Endothelial cell of umbilical vein (primary cell): ENCODE results near the gene B4GALT5. TPM values are rescaled to one million over a fixed set of nuclear protein-coding genes. Genes with fewer than 3 reads are reported as not detected.
"Not testable (repeated sequence)": the region's sequence is repeated elsewhere in the genome, so short reads cannot be mapped to it uniquely, and the experiment has no call there.

Experiments used
- BruUV-seq: library from RNA; stranded (reverse); fragments of 400-500 nt; replicated peaks from 2 replicates; lab custom pipeline; 2021; lab: Mats Ljungman, UMichigan
- CTCF ChIA-PET: fragments of 300-600, 350-600 bp; sonication (Branson Sonifier 250); formaldehyde crosslinking; loops from one replicate; lab custom pipeline; 2021; ENCODE audit warnings: antibody characterized with exemption, inconsistent platforms; lab: Charles Lee
- POLR2A ChIA-PET: fragments of 300-600, 350-600 bp; sonication (Branson Sonifier 250); formaldehyde crosslinking; loops from one replicate; lab custom pipeline; 2021; ENCODE audit warnings: antibody characterized with exemption, inconsistent platforms; lab: Charles Lee
- DNase-seq: peaks from one replicate; pipeline ENCODE4 v3.0.0-alpha.2; 2011; ENCODE audit warnings: low read depth, low spot score
- FAIRE-seq: peaks from 2 replicates; lab custom pipeline; 2011; peaks lifted over from hg19 to GRCh38; lab: Jason Lieb, UNC
- H2AFZ ChIP-seq: 2 replicates; pipeline ENCODE4 v1.6.0; 2012; ENCODE audit warnings: low read depth, low read length, control low read depth, inconsistent platforms
- H3K27ac ChIP-seq: 2 replicates; pipeline ENCODE4 v1.5.1; 2011; ENCODE audit warnings: low read depth, mild to moderate bottlenecking, control low read depth, low read length, moderate library complexity; ENCODE audit not compliant: insufficient read depth
- H3K27me3 ChIP-seq, 2 experiments: 2 replicates each; pipeline versions ENCODE4 v1.6.0 to v1.6.1; 2011; ENCODE audit warnings: low read length in 2 of 2, mixed read lengths in 1 of 2; ENCODE audit not compliant: control insufficient read depth in 2 of 2, insufficient read depth in 2 of 2
- H3K36me3 ChIP-seq, 2 experiments: 2 replicates in 1 of 2; 3 replicates in 1 of 2; pipeline ENCODE4 v1.5.1; 2011; ENCODE audit warnings: low read length in 2 of 2, mild to moderate bottlenecking in 1 of 2, moderate library complexity in 1 of 2; ENCODE audit not compliant: control insufficient read depth in 2 of 2, insufficient read depth in 2 of 2; ENCODE audit errors: extremely low read depth in 1 of 2
- H3K4me1 ChIP-seq: 3 replicates; pipeline ENCODE4 v1.5.1; 2011; ENCODE audit warnings: mild to moderate bottlenecking, low read length; ENCODE audit not compliant: control insufficient read depth, insufficient read depth; ENCODE audit errors: extremely low read depth
- H3K4me2 ChIP-seq: 2 replicates; pipeline ENCODE4 v1.6.1; 2011; ENCODE audit warnings: low read length, control low read depth, mixed read lengths; ENCODE audit not compliant: insufficient read depth
- H3K4me3 ChIP-seq, 3 experiments: fragments of 200-600 bp in 1 of 3; sonication (generic), shearing (Covaris generic) in 1 of 3; replicated peaks in 1 of 3; 2 replicates each; pipeline ENCODE4 v1.5.1; 2011 to 2016; ENCODE audit warnings: control low read depth in 3 of 3, low read length in 3 of 3, mild to moderate bottlenecking in 2 of 3, inconsistent platforms in 1 of 3, low read depth in 1 of 3, moderate library complexity in 1 of 3; ENCODE audit not compliant: insufficient read depth in 1 of 3
- H3K79me2 ChIP-seq: 2 replicates; pipeline ENCODE4 v1.6.0; 2012; ENCODE audit warnings: low read length, inconsistent platforms; ENCODE audit not compliant: control insufficient read depth, insufficient read depth
- H3K9ac ChIP-seq: replicated peaks from 2 replicates; pipeline ENCODE3; 2011; ENCODE audit warnings: low read length, control low read depth; ENCODE audit not compliant: insufficient read depth; ENCODE audit errors: extremely low read depth
- H3K9me1 ChIP-seq: replicated peaks from 3 replicates; pipeline ENCODE4 v1.6.0; 2011; ENCODE audit warnings: mild to moderate bottlenecking, low read length; ENCODE audit not compliant: control insufficient read depth, insufficient read depth; ENCODE audit errors: extremely low read depth
- H3K9me3 ChIP-seq: replicated peaks from 2 replicates; pipeline ENCODE4 v1.5.1; 2012; ENCODE audit warnings: low read length, inconsistent platforms; ENCODE audit not compliant: control insufficient read depth, insufficient read depth
- H4K20me1 ChIP-seq: replicated peaks from 2 replicates; pipeline ENCODE3; 2011; ENCODE audit warnings: mild to moderate bottlenecking, low read length; ENCODE audit not compliant: control insufficient read depth, insufficient read depth; ENCODE audit errors: extremely low read depth
- FOS ChIP-seq: IDR thresholded peaks from 2 replicates; pipeline ENCODE4 v1.6.1; 2011; ENCODE audit warnings: mild to moderate bottlenecking, low read length, moderate library complexity, borderline replicate concordance; ENCODE audit not compliant: insufficient read depth
- JUN ChIP-seq: IDR thresholded peaks from 2 replicates; pipeline ENCODE4 v1.6.1; 2011; ENCODE audit warnings: borderline replicate concordance, low read depth; ENCODE audit not compliant: insufficient read length, insufficient read depth
- MAX ChIP-seq: IDR thresholded peaks from 2 replicates; pipeline ENCODE4 v1.6.1; 2011; ENCODE audit not compliant: insufficient read depth, insufficient read length
- MYC ChIP-seq: IDR thresholded peaks from one replicate; pipeline ENCODE4 v1.6.1; 2011; ENCODE audit warnings: mild to moderate bottlenecking, low read depth, low read length
- POLR2A ChIP-seq: IDR thresholded peaks from 2 replicates; pipeline ENCODE4 v1.6.1; 2012; ENCODE audit warnings: low read depth, mild to moderate bottlenecking, control low read depth, low read length
- POLR2AphosphoS5 ChIP-seq: IDR thresholded peaks from 2 replicates; pipeline ENCODE4 v1.6.1; 2012; ENCODE audit warnings: low read depth, mild to moderate bottlenecking, control low read depth, low read length, moderate library complexity; ENCODE audit not compliant: insufficient read depth
- dilution Hi-C: fragments of 300-500 bp; cut with MboI; formaldehyde crosslinking; loops from one replicate; pipeline ENCODE4 v1.15.0; 2019; ENCODE audit warnings: low sequenced_read_pairs; ENCODE audit not compliant: extremely low pct_ligation_motif_present
- intact Hi-C: fragments of 100-400 bp; cut with micrococcal nuclease; formaldehyde crosslinking; loops from one replicate; pipeline ENCODE4 v1.10.0; 2022
- polyA plus RNA-seq, 4 experiments: library from polyadenylated mRNA; depleted of rRNA in 3 of 4; stranded (reverse) in 3 of 4; unstranded in 1 of 4; fragments of >200 nt; gene quantifications; 2 replicates each; pipeline versions ENCODE4 v1.2.1 to v1.2.3, GENCODE V29; 2011 to 2012; ENCODE audit warnings: missing spikeins in 1 of 4
- total RNA-seq: library from RNA; stranded (reverse); gene quantifications from 2 replicates; pipeline ENCODE4 v1.2.3, GENCODE V29; 2021

The B4GALT5 gene
- total and polyA plus RNA-seq, 2 donors (not counting 3 experiments of a cell fraction or from before 2014, with no cell fraction given) = 54.4 to 70.1 TPM

- dilution Hi-C loops = no loop called here
- TF ChIP-seq POLR2AphosphoS5 (no peak), POLR2A (no peak), JUN (no peak), FOS (no peak), MYC (no peak), MAX (no peak)
- Histone ChIP-seq H3K4me3 (no peak overlapping the region), H3K79me2 (no peaks in the 10 kb centered on the region), H3K27me3 (peaks cover 0 to 2% of the 10 kb centered on the region in 2 experiments), H3K27ac (no peak overlapping the region), H3K9me1 (no peaks in the 10 kb centered on the region), H3K9ac (no peak overlapping the region), H2AFZ (no peak overlapping the region), H3K4me2 (no peak overlapping the region), H3K9me3 (no peaks in the 10 kb centered on the region), H3K36me3 (no peaks in the 10 kb centered on the region), H3K4me1 (peaks cover 3% of the 10 kb centered on the region), H4K20me1 (no peaks in the 10 kb centered on the region)
- intact Hi-C loops = no loop called here
- DNase-seq (no peak), FAIRE-seq (no peak)
- no TSS peak for BruUV-seq
- ChIA-PET POLR2A (interaction anchor here (0.6 kb wide), 1 partner anchor 13 kb away, joined by 7 read pairs; no protein-coding TSS in a partner anchor), CTCF (interaction anchor here (1.0 to 1.8 kb wide), 3 partner anchors 23 to 221 kb away, joined by 3 to 5 read pairs (median 3); no protein-coding TSS in a partner anchor)
These were observed 49.5 kb upstream of the B4GALT5 start for GRCh38 chr20:49762940-49763766.

GRCh38 chr20:49761888-49762287, 48.2 kb upstream of the B4GALT5 start:
- DNase-seq, dilution Hi-C loops, H3K27ac ChIP-seq, H3K4me3 ChIP-seq, H3K4me2 ChIP-seq, H3K4me1 ChIP-seq, H3K9me1 ChIP-seq, H3K9me3 ChIP-seq, POLR2A ChIA-PET, intact Hi-C loops, FAIRE-seq, H3K27me3 ChIP-seq, H3K36me3 ChIP-seq, H3K79me2 ChIP-seq, H3K9ac ChIP-seq, BruUV-seq, H4K20me1 ChIP-seq, H2AFZ ChIP-seq, CTCF ChIA-PET: not testable (repeated sequence)
